Measurements from ENCODE around the gene RPS13. TPM values are rescaled to one million over a fixed set of nuclear protein-coding genes. Genes with fewer than 3 reads are reported as not detected.

The RPS13 gene
- polyA plus RNA-seq, 1 donor (not counting 4 experiments of a cell fraction or from before 2014, with no cell fraction given): 1,288 TPM

- dilution Hi-C loops (cut with MboI; ENCODE audit: extremely low pct_ligation_motif_present, low sequenced_read_pairs): no loop called here
- TF ChIP-seq EZH2 (IDR thresholded peaks at IDR 0.05; ENCODE audit: low read length): no peak
- TF ChIP-seq, protein P1, sequence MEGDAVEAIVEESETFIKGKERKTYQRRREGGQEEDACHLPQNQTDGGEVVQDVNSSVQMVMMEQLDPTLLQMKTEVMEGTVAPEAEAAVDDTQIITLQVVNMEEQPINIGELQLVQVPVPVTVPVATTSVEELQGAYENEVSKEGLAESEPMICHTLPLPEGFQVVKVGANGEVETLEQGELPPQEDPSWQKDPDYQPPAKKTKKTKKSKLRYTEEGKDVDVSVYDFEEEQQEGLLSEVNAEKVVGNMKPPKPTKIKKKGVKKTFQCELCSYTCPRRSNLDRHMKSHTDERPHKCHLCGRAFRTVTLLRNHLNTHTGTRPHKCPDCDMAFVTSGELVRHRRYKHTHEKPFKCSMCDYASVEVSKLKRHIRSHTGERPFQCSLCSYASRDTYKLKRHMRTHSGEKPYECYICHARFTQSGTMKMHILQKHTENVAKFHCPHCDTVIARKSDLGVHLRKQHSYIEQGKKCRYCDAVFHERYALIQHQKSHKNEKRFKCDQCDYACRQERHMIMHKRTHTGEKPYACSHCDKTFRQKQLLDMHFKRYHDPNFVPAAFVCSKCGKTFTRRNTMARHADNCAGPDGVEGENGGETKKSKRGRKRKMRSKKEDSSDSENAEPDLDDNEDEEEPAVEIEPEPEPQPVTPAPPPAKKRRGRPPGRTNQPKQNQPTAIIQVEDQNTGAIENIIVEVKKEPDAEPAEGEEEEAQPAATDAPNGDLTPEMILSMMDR (optimal IDR thresholded peaks at IDR 0.05 in 1 of 3, IDR thresholded peaks at IDR 0.05 in 1 of 3, conservative IDR thresholded peaks at IDR 0.05 in 1 of 3; ENCODE audit: extremely low read depth in 1 of 3, insufficient read depth in 2 of 3, low read length in 3 of 3): no peak
- no peak overlapping the region for H3K4me2 ChIP-seq (ENCODE audit: control insufficient read depth, extremely low read depth, insufficient read depth, low read depth, low read length)
- H3K27me3 ChIP-seq (ENCODE audit: control insufficient read depth, extremely low read depth, insufficient read depth, low read length): no peaks in the 10 kb centered on the region
- H3K79me2 ChIP-seq (ENCODE audit: control insufficient read depth, insufficient read depth, low read length): no peaks in the 10 kb centered on the region
- no peaks in the 10 kb centered on the region for H3K9me3 ChIP-seq (ENCODE audit: control insufficient read depth, low read depth, low read length)
- no peaks in the 10 kb centered on the region for H3K4me1 ChIP-seq (ENCODE audit: control insufficient read depth, extremely low read depth, insufficient read depth, low read length)
- no peaks in the 10 kb centered on the region for H4K20me1 ChIP-seq (ENCODE audit: control insufficient read depth, extremely low read depth, insufficient read depth, low read length)
- H3K27ac ChIP-seq (ENCODE audit: control insufficient read depth, insufficient read depth, low read length): no peak overlapping the region
- DNase-seq (ENCODE audit: low read depth, low spot score) (no peak), FAIRE-seq (no peak)
- no peak overlapping the region for H3K4me3 ChIP-seq (ENCODE audit: control insufficient read depth in 2 of 3, extremely low read depth in 1 of 3, insufficient read depth in 2 of 3, low read depth in 1 of 3, low read length in 3 of 3)
- H2AFZ ChIP-seq (ENCODE audit: control insufficient read depth, low read length): no peak overlapping the region
- no peaks in the 10 kb centered on the region for H3K36me3 ChIP-seq (ENCODE audit: control insufficient read depth in 2 of 2, extremely low read depth in 1 of 2, insufficient read depth in 2 of 2, low read length in 2 of 2)
- no peak overlapping the region for H3K9ac ChIP-seq (ENCODE audit: control insufficient read depth, extremely low read depth, insufficient read depth, low read length)
- no peaks in the 10 kb centered on the region for H3K9me1 ChIP-seq (ENCODE audit: control insufficient read depth, extremely low read depth, insufficient read depth, low read length)
Measured at GRCh38 chr11:17026487-17027082, 50.9 kb downstream of the RPS13 start.

GRCh38 chr11:17024924-17025323 lies 52.5 kb downstream of the RPS13 start:
- no peaks in the 10 kb centered on the region for H4K20me1 ChIP-seq (ENCODE audit: control insufficient read depth, extremely low read depth, insufficient read depth, low read length)
- dilution Hi-C loops (cut with MboI; ENCODE audit: extremely low pct_ligation_motif_present, low sequenced_read_pairs): no loop called here
- no peaks in the 10 kb centered on the region for H3K27me3 ChIP-seq (ENCODE audit: control insufficient read depth, extremely low read depth, insufficient read depth, low read length)
- FAIRE-seq: no peak
- no peak overlapping the region for H3K9ac ChIP-seq (ENCODE audit: control insufficient read depth, extremely low read depth, insufficient read depth, low read length)
- no peak overlapping the region for H3K4me3 ChIP-seq (ENCODE audit: control insufficient read depth in 2 of 3, extremely low read depth in 1 of 3, insufficient read depth in 2 of 3, low read depth in 1 of 3, low read length in 3 of 3)
- H3K4me2 ChIP-seq (ENCODE audit: control insufficient read depth, extremely low read depth, insufficient read depth, low read depth, low read length): no peak overlapping the region
- H3K9me1 ChIP-seq (ENCODE audit: control insufficient read depth, extremely low read depth, insufficient read depth, low read length): no peaks in the 10 kb centered on the region
- H3K9me3 ChIP-seq (ENCODE audit: control insufficient read depth, low read depth, low read length): no peaks in the 10 kb centered on the region
- H2AFZ ChIP-seq (ENCODE audit: control insufficient read depth, low read length): no peak overlapping the region
- TF ChIP-seq, protein P1 (optimal IDR thresholded peaks at IDR 0.05 in 1 of 3, IDR thresholded peaks at IDR 0.05 in 1 of 3, conservative IDR thresholded peaks at IDR 0.05 in 1 of 3; ENCODE audit: extremely low read depth in 1 of 3, insufficient read depth in 2 of 3, low read length in 3 of 3): no peak
- no peaks in the 10 kb centered on the region for H3K36me3 ChIP-seq (ENCODE audit: control insufficient read depth in 2 of 2, extremely low read depth in 1 of 2, insufficient read depth in 2 of 2, low read length in 2 of 2)
- no peak overlapping the region for H3K27ac ChIP-seq (ENCODE audit: control insufficient read depth, insufficient read depth, low read length)
- H3K79me2 ChIP-seq (ENCODE audit: control insufficient read depth, insufficient read depth, low read length): no peaks in the 10 kb centered on the region
- DNase-seq (ENCODE audit: low read depth, low spot score): no peak
- no peaks in the 10 kb centered on the region for H3K4me1 ChIP-seq (ENCODE audit: control insufficient read depth, extremely low read depth, insufficient read depth, low read length)

Small RNAs within 50 kb of the gene (small RNA-seq; reads per million reads assigned to genes)
- gene RNU6-593P (ENCODE audit: insufficient read length in 3 of 3, low read depth in 3 of 3, low replicate concordance in 1 of 3) (0 to 1.0 (median 0.33) reads per million in 3 experiments), gene SNORD14A (ENCODE audit: insufficient read length in 3 of 3, low read depth in 3 of 3, low replicate concordance in 1 of 3) (3.3 to 466 (median 301) reads per million in 3 experiments), gene SNORD14B (ENCODE audit: insufficient read length in 3 of 3, low read depth in 3 of 3, low replicate concordance in 1 of 3) (0 reads per million in 3 experiments)

Other genes starting within 250 kb of the RPS13 start
- gene PLEKHA7, start 63.3 kb downstream of the RPS13 start, polyA plus RNA-seq: 1.0 to 1.8 TPM (median 1.4 TPM) in 3 replicates
- 27.9 to 44.7 TPM (median 33.2 TPM) in 3 replicates for gene PIK3C2A, start 130.3 kb upstream of the RPS13 start, polyA plus RNA-seq
- gene NUCB2, start 199.1 kb upstream of the RPS13 start, polyA plus RNA-seq: 23.2 to 44.2 TPM (median 39.0 TPM) in 3 replicates